BJ (cell line): Measurements from ENCODE around the gene TTC29. TPM values are rescaled to one million over a fixed set of nuclear protein-coding genes. Genes with fewer than 3 reads are reported as not detected.
"Not testable (repeated sequence)": the region's sequence is repeated elsewhere in the genome, so short reads cannot be mapped to it uniquely, and the experiment has no call there.

Experiments
- CTCF ChIA-PET: fragments of 350-600 bp; formaldehyde crosslinking; extraction: SDS; loops from one replicate; lab custom pipeline; 2021; ENCODE audit warnings: antibody characterized with exemption, inconsistent platforms; lab: Yijun Ruan, JAX
- POLR2A ChIA-PET: fragments of 300-600 bp; sonication (Branson Sonifier 250); formaldehyde crosslinking; extraction: SDS; loops from one replicate; lab custom pipeline; 2021; ENCODE audit warnings: antibody characterized with exemption; lab: Charles Lee
- DNase-seq: peaks from one replicate; pipeline ENCODE4 v3.0.0-alpha.2; 2011; ENCODE audit warnings: low read depth
- H3K27me3 ChIP-seq: 2 replicates; pipeline ENCODE4 v1.6.0; 2011; ENCODE audit warnings: low read length; ENCODE audit not compliant: control insufficient read depth, insufficient read depth
- H3K36me3 ChIP-seq: 2 replicates; pipeline ENCODE4 v1.5.1; 2011; ENCODE audit warnings: low read length; ENCODE audit not compliant: control insufficient read depth, insufficient read depth
- H3K4me3 ChIP-seq: 2 replicates; pipeline ENCODE4 v1.5.1; 2011; ENCODE audit warnings: low read depth, mild to moderate bottlenecking, control low read depth, low read length
- polyA plus RNA-seq: library from polyadenylated mRNA; depleted of rRNA; stranded (reverse); fragments of >200 nt; gene quantifications from 2 replicates; pipeline ENCODE4 v1.2.3, GENCODE V29; 2011
- TF ChIP-seq, protein P1 (sequence below): IDR thresholded peaks from 2 replicates; pipeline ENCODE4 v1.5.1; 2011; ENCODE audit warnings: low read depth, mild to moderate bottlenecking, control low read depth, inconsistent platforms, low read length, moderate library complexity; ENCODE audit not compliant: insufficient read depth

The TTC29 gene
- polyA plus RNA-seq, 1 experiment, result not detected

DNA sequence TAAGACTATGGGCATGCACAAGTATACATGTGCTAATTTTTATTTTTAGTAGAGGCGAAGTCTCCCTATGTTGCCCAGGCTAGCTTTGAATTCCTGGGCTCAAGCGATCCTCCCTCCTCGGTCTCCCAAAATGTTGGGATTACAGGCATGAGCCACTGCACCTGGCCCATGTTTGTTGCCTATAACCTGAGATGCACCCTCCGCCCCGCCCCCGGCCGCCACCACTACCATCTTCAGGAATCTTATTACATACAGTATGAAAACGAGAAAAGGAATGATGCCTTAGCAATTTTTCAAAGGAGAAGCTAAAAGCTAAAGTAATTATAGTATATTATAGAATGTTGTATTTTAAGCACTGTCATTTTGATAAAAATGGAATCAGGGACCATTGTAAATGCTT, 245.8 kb downstream of the TTC29 start:
- ChIA-PET POLR2A (no interaction called here), CTCF (no interaction called here)
- TF ChIP-seq, protein P1, sequence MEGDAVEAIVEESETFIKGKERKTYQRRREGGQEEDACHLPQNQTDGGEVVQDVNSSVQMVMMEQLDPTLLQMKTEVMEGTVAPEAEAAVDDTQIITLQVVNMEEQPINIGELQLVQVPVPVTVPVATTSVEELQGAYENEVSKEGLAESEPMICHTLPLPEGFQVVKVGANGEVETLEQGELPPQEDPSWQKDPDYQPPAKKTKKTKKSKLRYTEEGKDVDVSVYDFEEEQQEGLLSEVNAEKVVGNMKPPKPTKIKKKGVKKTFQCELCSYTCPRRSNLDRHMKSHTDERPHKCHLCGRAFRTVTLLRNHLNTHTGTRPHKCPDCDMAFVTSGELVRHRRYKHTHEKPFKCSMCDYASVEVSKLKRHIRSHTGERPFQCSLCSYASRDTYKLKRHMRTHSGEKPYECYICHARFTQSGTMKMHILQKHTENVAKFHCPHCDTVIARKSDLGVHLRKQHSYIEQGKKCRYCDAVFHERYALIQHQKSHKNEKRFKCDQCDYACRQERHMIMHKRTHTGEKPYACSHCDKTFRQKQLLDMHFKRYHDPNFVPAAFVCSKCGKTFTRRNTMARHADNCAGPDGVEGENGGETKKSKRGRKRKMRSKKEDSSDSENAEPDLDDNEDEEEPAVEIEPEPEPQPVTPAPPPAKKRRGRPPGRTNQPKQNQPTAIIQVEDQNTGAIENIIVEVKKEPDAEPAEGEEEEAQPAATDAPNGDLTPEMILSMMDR, result no peak
- Histone ChIP-seq H3K4me3 (no peak overlapping the region), H3K27me3 (no peaks in the 10 kb centered on the region), H3K36me3 (no peaks in the 10 kb centered on the region)
- DNase-seq, result no peak

DNA sequence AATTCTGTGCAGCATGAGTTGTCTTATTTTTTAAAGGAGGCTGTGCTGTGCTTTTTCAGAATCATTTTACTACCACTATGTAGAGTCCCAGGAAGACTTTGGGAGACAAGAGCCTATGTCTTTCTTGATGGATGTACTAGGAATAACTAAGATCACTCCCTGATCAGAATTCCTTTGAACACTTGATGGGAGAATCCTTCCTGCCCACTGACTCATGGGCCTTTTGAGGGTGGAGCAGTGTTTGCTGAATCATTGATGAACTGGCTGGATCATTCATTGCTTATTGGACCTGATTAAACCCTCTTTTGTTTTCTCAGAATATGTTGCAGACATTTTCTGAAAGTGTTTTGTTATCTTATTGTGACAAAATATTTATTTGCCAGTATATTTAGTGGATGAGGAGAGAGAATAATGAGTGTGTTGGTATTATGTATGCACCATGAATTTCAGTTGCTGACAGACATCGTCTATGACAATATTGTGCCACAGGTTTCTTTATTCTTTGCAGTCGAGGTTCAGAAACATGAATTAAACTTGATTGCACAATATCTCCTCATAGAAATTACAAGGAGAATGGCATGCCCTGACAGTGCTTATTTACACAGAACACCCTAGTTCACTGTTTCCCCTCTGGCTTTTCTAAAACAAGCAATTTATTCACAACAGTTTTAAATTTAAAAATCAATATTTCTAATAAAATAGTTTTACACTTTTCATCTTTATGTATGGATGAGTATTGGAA, 270.7 kb downstream of the TTC29 start:
- no peak for DNase-seq
- TF ChIP-seq, protein P1, result no peak
- CTCF ChIA-PET, result no interaction called here
- no peaks in the 10 kb centered on the region for H3K36me3 ChIP-seq
- no peak overlapping the region for H3K4me3 ChIP-seq
- POLR2A ChIA-PET, result no interaction called here
- H3K27me3 ChIP-seq, result no peaks in the 10 kb centered on the region

DNA sequence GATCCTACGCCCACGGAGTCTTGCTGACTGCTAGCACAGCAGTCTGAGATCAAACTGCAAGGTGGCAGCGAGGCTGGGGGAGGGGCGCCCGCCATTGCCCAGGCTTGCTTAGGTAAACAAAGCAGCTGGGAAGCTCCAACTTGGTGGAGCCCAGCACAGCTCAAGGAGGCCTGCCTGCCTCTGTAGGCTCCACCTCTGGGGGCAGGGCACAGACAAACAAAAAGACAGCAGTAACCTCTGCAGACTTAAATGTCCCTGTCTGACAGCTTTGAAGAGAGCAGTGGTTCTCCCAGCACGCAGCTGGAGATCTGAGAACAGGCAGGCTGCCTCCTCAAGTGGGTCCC, 281.7 kb downstream of the TTC29 start:
- H3K27me3 ChIP-seq, POLR2A ChIA-PET, CTCF ChIA-PET, DNase-seq, H3K4me3 ChIP-seq, H3K36me3 ChIP-seq: not testable (repeated sequence)

DNA sequence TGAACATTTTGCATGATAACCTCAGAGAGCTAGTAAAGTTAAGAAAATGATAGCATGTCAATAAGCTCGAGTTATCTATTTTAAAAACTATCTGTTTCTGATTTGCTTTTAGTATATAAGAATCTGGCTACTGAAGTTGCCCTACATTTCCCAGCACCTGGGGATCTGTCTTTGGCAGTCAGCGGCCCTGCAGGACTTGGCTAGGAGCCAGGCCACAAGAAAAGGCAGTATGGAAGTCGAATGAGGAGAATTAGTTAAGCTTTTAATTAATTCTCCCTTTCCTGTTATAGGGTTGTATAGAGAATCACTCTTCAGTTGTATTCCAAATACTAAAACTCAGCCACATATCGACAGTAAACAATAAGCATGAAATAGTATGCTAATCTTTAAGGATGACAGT, 284.3 kb downstream of the TTC29 start:
- Histone ChIP-seq H3K27me3 (peaks cover 3% of the 10 kb centered on the region), H3K36me3 (no peaks in the 10 kb centered on the region), H3K4me3 (no peak overlapping the region)
- POLR2A ChIA-PET, result no interaction called here
- TF ChIP-seq, protein P1, result no peak
- no peak for DNase-seq
- CTCF ChIA-PET, result no interaction called here
